Measurements from ENCODE around the gene QPRT. TPM values are rescaled to one million over a fixed set of nuclear protein-coding genes. Genes with fewer than 3 reads are reported as not detected.

The QPRT gene
- total and polyA plus RNA-seq, 2 of the 13 experiments (the other 11 are each of a cell fraction or from before 2014, with no cell fraction given) = 130 to 218 TPM

GRCh38 chr16:29680180-29680598, 1.2 kb downstream of the QPRT start (continued):
- TF ChIP-seq KLF6 (CRISPR knock-in tag; IDR thresholded peaks at IDR 0.05) (0 out of 2 replicates have a peak, but pooled peaks have one; percentile 17), ZSCAN9 (CRISPR knock-in tag; IDR thresholded peaks at IDR 0.05; ENCODE audit: borderline replicate concordance) (peak; percentile 25; the same call in 1 of the 2 replicates), ZNF839 (CRISPR knock-in tag; IDR thresholded peaks at IDR 0.05; ENCODE audit: borderline replicate concordance) (no peak), ZSCAN25 (CRISPR knock-in tag; IDR thresholded peaks at IDR 0.05) (peak; percentile 35; the same call in 1 of the 2 replicates), ZEB1 (IDR thresholded peaks at IDR 0.05; ENCODE audit: insufficient replicate concordance, low read depth) (no peak), TAF1 (CRISPR knock-in tag; IDR thresholded peaks at IDR 0.05) (peak; percentile 22; the same call in 1 of the 2 replicates), TFDP1 (CRISPR knock-in tag; IDR thresholded peaks at IDR 0.05; ENCODE audit: borderline replicate concordance) (peak; percentile 40; the same call in 1 of the 2 replicates), KDM2A (CRISPR knock-in tag; IDR thresholded peaks at IDR 0.05; ENCODE audit: borderline replicate concordance, low read depth) (0 out of 2 replicates have a peak, but pooled peaks have one; percentile 45), ERF (CRISPR knock-in tag; IDR thresholded peaks at IDR 0.05) (peak; percentile 13; the same call in 1 of the 2 replicates), ZBTB7B (CRISPR knock-in tag; IDR thresholded peaks at IDR 0.05) (peak; percentile 33; the same call in 1 of the 2 replicates), NR0B2 (CRISPR knock-in tag; IDR thresholded peaks at IDR 0.05) (no peak; the same call in 1 of the 2 replicates), ZNF205 (CRISPR knock-in tag; IDR thresholded peaks at IDR 0.05) (peak; percentile 36; the same call in 1 of the 2 replicates), ZNF230 (CRISPR knock-in tag; IDR thresholded peaks at IDR 0.05) (0 out of 2 replicates have a peak, but pooled peaks have one; percentile 38), HIVEP1 (CRISPR knock-in tag; IDR thresholded peaks at IDR 0.05) (0 out of 2 replicates have a peak, but pooled peaks have one; percentile 15), ZNF280D (CRISPR knock-in tag; IDR thresholded peaks at IDR 0.05) (0 out of 2 replicates have a peak, but pooled peaks have one; percentile 67), ZNF34 (CRISPR knock-in tag; IDR thresholded peaks at IDR 0.05; ENCODE audit: borderline replicate concordance) (0 out of 2 replicates have a peak, but pooled peaks have one; percentile 7), GATAD2A (CRISPR knock-in tag; IDR thresholded peaks at IDR 0.05) (peak; percentile 44), AKAP8 (CRISPR knock-in tag; IDR thresholded peaks at IDR 0.05) (peak; percentile 23; the same call in 1 of the 2 replicates), MEF2D (CRISPR knock-in tag; IDR thresholded peaks at IDR 0.05) (peak; percentile 19), ZNF563 (CRISPR knock-in tag; IDR thresholded peaks at IDR 0.05) (0 out of 2 replicates have a peak, but pooled peaks have one; percentile 6), ZNF260 (CRISPR knock-in tag; IDR thresholded peaks at IDR 0.05; ENCODE audit: borderline replicate concordance, low read depth) (no peak), DNMT3B (CRISPR knock-in tag; conservative IDR thresholded peaks at IDR 0.05) (no peak), BCL6 (CRISPR knock-in tag; IDR thresholded peaks at IDR 0.05) (0 out of 2 replicates have a peak, but pooled peaks have one; percentile 7), ZNF710 (CRISPR knock-in tag; IDR thresholded peaks at IDR 0.05; ENCODE audit: borderline replicate concordance) (0 out of 2 replicates have a peak, but pooled peaks have one; percentile 44), TSC22D2 (CRISPR knock-in tag; IDR thresholded peaks at IDR 0.05; ENCODE audit: borderline replicate concordance) (peak; percentile 69; the same call in 1 of the 2 replicates)
